ENCODE results near the gene PLEKHH3.

Gene PLEKHH3

DNA sequence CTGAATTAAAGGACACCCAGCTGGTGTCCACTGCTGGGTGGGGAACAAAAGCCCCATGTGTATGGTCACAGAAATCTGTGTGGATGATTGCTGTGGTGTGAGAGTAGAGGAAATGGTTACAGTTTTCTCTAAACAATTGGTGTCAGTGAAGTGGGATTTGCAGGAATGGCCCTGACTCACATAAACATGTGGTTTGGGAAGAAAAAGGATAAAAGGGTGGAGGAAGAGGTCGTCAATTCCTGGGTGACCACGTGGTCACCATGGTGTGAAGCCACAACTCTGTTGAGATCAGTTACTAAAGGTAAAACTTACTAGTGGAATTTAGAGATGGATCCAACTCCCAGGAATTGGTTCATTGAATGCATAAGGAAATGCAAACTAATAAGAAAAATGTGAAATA, 21.3 kb downstream of the PLEKHH3 start:
- H3K4me3 ChIP-seq (ENCODE audit: low read depth, low read length), result no peak overlapping the region
- TF ChIP-seq, protein P1, sequence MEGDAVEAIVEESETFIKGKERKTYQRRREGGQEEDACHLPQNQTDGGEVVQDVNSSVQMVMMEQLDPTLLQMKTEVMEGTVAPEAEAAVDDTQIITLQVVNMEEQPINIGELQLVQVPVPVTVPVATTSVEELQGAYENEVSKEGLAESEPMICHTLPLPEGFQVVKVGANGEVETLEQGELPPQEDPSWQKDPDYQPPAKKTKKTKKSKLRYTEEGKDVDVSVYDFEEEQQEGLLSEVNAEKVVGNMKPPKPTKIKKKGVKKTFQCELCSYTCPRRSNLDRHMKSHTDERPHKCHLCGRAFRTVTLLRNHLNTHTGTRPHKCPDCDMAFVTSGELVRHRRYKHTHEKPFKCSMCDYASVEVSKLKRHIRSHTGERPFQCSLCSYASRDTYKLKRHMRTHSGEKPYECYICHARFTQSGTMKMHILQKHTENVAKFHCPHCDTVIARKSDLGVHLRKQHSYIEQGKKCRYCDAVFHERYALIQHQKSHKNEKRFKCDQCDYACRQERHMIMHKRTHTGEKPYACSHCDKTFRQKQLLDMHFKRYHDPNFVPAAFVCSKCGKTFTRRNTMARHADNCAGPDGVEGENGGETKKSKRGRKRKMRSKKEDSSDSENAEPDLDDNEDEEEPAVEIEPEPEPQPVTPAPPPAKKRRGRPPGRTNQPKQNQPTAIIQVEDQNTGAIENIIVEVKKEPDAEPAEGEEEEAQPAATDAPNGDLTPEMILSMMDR (IDR thresholded peaks at IDR 0.05; ENCODE audit: insufficient read depth, low read depth, low read length, missing control alignments), result no peak
- DNase-seq (ENCODE audit: low read depth), result no peak

DNA sequence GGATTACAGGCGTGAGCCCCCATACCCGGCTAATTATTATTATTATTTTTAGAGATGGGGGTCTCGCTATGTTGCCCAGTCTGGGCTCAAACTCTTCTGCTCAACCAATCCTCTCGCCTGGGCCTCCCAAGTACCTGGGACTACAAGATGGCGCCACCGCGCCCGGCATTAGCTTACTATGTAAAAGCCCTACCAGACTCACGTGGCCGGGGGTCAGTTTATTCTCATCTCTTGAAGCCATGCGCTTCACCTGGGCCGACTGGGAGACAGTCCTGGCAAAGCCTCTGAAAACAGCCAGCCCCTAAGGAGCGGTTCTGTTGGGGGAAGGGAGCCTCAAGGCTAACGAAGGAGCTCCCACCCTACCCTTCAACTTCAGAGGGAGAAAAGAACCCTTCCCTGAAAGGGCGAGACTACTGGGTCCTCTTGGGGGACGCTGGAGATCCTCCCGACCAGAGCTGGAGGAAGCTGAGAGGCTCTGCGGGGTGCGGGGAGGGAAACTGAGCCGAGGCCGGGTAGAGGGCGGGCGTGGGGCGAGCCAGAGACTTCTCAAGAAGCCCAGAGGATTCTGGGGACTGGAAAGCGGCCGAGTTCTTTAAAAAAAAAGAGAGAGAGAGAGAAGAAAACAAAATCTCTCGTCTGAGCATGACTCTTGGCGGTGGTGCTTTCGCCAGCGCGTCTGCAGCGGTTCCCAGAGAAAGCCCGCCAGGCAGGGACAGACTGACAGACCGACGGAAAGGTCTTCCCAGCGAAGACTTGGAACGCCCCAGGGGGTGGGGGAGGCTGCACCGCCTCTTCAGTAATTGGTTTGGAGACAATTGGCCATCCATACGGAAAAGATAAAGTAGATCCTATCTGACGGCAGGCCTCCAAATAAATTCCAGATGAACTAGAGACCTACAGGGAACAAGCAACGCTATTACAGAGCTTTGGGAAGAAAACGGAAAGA, 23.3 kb downstream of the PLEKHH3 start:
- no peak overlapping the region for H3K4me3 ChIP-seq (ENCODE audit: low read depth, low read length)
- no peak for DNase-seq (ENCODE audit: low read depth)
- TF ChIP-seq, protein P1 (IDR thresholded peaks at IDR 0.05; ENCODE audit: insufficient read depth, low read depth, low read length, missing control alignments), result no peak

DNA sequence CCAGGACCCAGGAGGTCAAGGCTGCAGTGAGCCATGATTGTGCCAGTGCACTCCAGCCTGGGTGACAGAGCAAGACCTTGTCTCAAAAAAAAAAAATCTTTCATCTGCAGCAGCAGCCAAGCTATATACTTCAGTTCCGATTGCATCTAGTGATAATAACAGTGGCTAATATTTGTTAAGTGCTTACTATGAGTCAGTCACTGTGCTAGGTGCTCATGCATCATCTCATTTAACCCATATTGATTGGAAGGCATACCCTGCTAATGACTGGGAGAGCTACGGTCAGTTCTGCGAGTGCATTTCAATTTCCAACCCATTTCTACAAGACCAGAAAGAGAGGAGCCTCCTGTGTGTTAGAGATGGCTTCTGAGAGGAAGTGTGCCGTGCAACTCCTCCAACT, 25.4 kb downstream of the PLEKHH3 start:
- TF ChIP-seq, protein P1 (IDR thresholded peaks at IDR 0.05; ENCODE audit: insufficient read depth, low read depth, low read length, missing control alignments), result no peak
- DNase-seq (ENCODE audit: low read depth), result no peak
- no peak overlapping the region for H3K4me3 ChIP-seq (ENCODE audit: low read depth, low read length)

DNA sequence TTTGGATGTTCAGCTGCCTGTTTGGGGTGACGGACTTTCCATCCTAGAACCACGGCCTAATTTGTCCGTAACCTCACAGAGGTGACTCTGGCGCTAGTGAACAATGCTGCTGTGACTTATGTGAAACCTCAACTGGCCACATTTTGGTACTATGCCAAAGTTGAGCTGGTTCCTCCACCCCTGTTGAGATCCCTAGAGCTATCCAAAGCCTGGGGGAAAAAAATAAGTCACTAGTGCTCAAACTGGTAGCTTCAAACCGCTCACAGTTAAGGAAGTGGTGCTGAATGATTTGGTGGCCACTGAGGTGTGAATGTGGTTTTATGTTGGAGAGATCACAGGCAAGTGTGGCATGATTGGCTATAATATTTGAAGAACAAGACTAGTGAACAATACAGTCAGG, 29.0 kb downstream of the PLEKHH3 start:
- TF ChIP-seq, protein P1 (IDR thresholded peaks at IDR 0.05; ENCODE audit: insufficient read depth, low read depth, low read length, missing control alignments), result no peak
- peak; percentile 59 for DNase-seq (ENCODE audit: low read depth)
- no peak overlapping the region for H3K4me3 ChIP-seq (ENCODE audit: low read depth, low read length)

DNA sequence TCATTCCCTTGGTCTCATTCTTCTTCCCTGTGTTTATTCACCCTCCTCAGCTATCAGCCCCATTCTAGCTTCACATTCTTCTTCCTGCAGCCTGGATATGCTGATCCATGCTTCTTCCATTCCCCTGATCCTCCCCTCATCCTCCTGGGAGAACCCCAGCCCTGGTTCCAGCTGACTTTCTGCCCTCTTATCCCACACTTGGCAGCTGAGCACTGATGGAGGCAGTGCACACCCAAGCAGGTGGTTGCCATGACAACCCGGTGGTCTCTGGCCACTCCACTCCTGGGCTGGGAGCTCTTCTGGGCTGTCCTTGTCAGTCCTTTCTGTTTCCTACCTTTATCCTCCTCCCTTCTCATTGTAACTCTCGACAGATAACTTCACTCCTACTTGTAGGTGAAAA, 34.5 kb downstream of the PLEKHH3 start:
- TF ChIP-seq, protein P1 (IDR thresholded peaks at IDR 0.05; ENCODE audit: insufficient read depth, low read depth, low read length, missing control alignments), result no peak
- no peak for DNase-seq (ENCODE audit: low read depth)
- no peak overlapping the region for H3K4me3 ChIP-seq (ENCODE audit: low read depth, low read length)

DNA sequence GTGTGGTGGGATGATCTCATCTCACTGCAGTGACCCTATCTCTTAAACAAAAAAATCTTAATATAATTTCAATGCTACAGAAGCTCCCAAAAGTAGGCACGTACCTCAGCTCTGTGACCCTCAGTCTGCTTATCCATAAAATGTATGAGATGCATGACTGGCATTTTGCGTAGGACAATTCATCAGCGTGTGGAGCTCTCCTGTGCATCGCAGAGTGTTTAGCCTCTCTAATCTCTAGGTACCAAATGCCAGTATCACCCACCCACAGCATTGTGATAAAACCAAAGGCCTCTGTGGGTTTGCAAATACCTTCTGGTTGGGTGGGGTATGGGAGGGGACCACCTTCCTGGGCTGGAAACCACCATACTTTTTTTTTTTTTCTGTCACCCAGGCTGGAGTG, 36.7 kb downstream of the PLEKHH3 start:
- no peak overlapping the region for H3K4me3 ChIP-seq (ENCODE audit: low read depth, low read length)
- TF ChIP-seq, protein P1 (IDR thresholded peaks at IDR 0.05; ENCODE audit: insufficient read depth, low read depth, low read length, missing control alignments), result no peak
- DNase-seq (ENCODE audit: low read depth), result no peak
